Breast epithelium (tissue), 4 donors: Measurements from ENCODE around the gene WRAP53. TPM values are rescaled to one million over a fixed set of nuclear protein-coding genes. Genes with fewer than 3 reads are reported as not detected.

Experiments used
- DNase-seq, 2 donors: peaks; one replicate each; pipeline ENCODE4 v3.0.0-alpha.2; 2019; ENCODE audit warnings: low spot score in 2 of 2
- H3K27ac ChIP-seq, 2 donors: fragments of 200-600 bp; sonication (generic) in 1 of 2; one replicate each; pipeline ENCODE4 v1.5.1; 2016 to 2019; ENCODE audit warnings: mild to moderate bottlenecking in 1 of 2
- H3K27me3 ChIP-seq, 2 donors: fragments of 200-600 bp; sonication (generic) in 1 of 2; one replicate each; pipeline versions ENCODE4 v1.5.1 to v1.6.0; 2017 to 2019; ENCODE audit warnings: control low read depth in 1 of 2, mild to moderate bottlenecking in 1 of 2
- H3K36me3 ChIP-seq: fragments of 200-600 bp; one replicate; pipeline ENCODE4 v1.5.1; 2019
- H3K4me1 ChIP-seq, 2 donors: fragments of 200-600 bp; sonication (generic); one replicate each; pipeline ENCODE4 v1.5.1; 2016 to 2019; ENCODE audit warnings: control low read depth in 1 of 2
- H3K4me3 ChIP-seq, 3 donors: fragments of 200-600 bp; sonication (generic); 1 replicate in 2 of 3; 2 replicates in 1 of 3; pipeline ENCODE4 v1.5.1; 2016 to 2019; ENCODE audit warnings: mild to moderate bottlenecking in 3 of 3, moderate library complexity in 2 of 3
- H3K9me3 ChIP-seq, 2 donors: fragments of 200-600 bp; sonication (generic) in 1 of 2; one replicate each; pipeline ENCODE4 v1.5.1; 2016 to 2019; ENCODE audit warnings: control low read depth in 1 of 2
- POLR2A ChIP-seq: fragments of 450-650 bp; IDR thresholded peaks from one replicate; pipeline ENCODE4 v1.6.1; 2016; ENCODE audit warnings: antibody characterized with exemption, mild to moderate bottlenecking, moderate library complexity
- POLR2AphosphoS5 ChIP-seq, 3 donors: sonication (generic); formaldehyde crosslinking; IDR thresholded peaks; one replicate each; pipeline ENCODE4 v1.6.1; 2017; ENCODE audit warnings: antibody characterized with exemption in 3 of 3
- intact Hi-C: fragments of 100-400 bp; cut with DNase I; formaldehyde crosslinking; loops from one replicate; pipeline ENCODE4 v1.15.1; 2023; ENCODE audit warnings: low total_unique reads
- total RNA-seq, 3 donors: library from RNA; depleted of rRNA; stranded (reverse); fragments of >200 nt; gene quantifications; one replicate each; pipeline ENCODE4 v1.1.0, GENCODE V29; 2016
- TF ChIP-seq, protein P1 (sequence below), 3 donors: fragments of 450-650 bp; IDR thresholded peaks; one replicate each; pipeline ENCODE4 v1.5.1; 2016 to 2017; ENCODE audit warnings: antibody characterized with exemption in 3 of 3, mild to moderate bottlenecking in 3 of 3, moderate library complexity in 3 of 3

Gene WRAP53
- total RNA-seq, 3 donors from 2014 or later, result 3.6 to 5.4 (median 4.2) TPM

DNA sequence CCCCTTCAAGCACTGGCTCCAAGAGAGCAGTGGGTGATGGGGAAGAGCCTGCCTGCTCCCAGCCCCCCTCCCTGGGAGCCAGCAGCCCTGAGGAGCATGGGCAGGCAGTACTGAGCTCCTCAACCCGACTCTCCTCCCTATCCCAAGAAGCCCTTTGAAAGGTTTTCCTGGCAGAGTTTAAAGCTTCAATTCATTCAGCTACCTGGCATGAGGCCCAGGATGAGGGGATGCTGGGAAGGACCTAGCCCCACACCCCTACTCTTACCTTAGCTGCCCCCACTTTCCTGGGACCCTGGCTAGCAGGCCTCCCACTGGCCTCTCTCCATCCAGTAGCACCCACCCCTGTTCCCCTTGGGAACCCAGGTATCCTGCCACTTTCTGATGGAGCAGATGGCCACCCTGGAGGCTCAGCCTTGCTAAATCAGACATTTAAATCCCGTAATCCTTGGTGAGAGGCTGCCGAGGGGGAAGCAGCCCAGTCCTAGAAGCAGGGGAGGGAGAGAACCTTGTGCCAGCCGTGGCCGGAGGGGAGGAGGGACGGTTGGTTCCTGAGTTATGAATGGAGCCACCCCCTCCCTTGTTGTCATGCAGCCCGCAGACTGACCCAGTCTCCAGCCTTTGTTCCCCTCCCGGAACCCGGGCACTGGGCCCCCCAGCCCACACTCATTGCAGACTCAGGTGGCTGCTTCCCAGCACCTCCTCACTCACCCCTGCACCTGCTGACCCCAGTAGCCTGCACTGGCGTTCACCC, 20.4 kb upstream of the WRAP53 start:
- Histone ChIP-seq H3K4me1 (no peaks in the 10 kb centered on the region), H3K36me3 (peaks cover 6% of the 10 kb centered on the region), H3K27ac (no peak overlapping the region), H3K27me3 (no peaks in the 10 kb centered on the region), H3K4me3 (no peak overlapping the region), H3K9me3 (no peaks in the 10 kb centered on the region)
- TF ChIP-seq, protein P1, sequence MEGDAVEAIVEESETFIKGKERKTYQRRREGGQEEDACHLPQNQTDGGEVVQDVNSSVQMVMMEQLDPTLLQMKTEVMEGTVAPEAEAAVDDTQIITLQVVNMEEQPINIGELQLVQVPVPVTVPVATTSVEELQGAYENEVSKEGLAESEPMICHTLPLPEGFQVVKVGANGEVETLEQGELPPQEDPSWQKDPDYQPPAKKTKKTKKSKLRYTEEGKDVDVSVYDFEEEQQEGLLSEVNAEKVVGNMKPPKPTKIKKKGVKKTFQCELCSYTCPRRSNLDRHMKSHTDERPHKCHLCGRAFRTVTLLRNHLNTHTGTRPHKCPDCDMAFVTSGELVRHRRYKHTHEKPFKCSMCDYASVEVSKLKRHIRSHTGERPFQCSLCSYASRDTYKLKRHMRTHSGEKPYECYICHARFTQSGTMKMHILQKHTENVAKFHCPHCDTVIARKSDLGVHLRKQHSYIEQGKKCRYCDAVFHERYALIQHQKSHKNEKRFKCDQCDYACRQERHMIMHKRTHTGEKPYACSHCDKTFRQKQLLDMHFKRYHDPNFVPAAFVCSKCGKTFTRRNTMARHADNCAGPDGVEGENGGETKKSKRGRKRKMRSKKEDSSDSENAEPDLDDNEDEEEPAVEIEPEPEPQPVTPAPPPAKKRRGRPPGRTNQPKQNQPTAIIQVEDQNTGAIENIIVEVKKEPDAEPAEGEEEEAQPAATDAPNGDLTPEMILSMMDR (IDR thresholded peaks at IDR 0.05), result no peak
- TF ChIP-seq POLR2A (no peak), POLR2AphosphoS5 (IDR thresholded peaks at IDR 0.05) (no peak)
- DNase-seq, result no peak
- intact Hi-C loops, result no loop called here

DNA sequence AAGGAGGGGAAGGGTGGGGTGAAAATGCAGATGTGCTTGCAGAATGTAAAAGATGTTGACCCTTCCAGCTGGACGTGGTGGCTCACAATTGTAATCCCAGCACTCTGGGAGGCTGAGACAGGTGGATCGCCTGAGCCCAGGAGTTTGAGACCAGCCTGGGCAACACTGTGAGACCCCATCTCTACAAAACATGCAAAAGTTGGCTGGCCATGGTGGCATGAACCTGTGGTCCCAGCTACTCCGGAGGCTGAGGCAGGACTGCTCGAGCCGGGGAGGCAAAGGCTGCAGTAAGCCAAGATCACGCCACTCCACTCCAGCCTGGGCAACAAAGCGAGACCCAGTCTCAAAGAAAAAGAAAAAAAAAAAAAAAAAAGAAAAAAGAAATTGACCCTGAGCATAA, 19.8 kb upstream of the WRAP53 start:
- no peak for DNase-seq
- Histone ChIP-seq H3K9me3 (peaks cover 4% of the 10 kb centered on the region in 2 donors), H3K27ac (no peak overlapping the region), H3K4me3 (no peak overlapping the region), H3K4me1 (no peaks in the 10 kb centered on the region), H3K27me3 (no peaks in the 10 kb centered on the region), H3K36me3 (peaks cover 11% of the 10 kb centered on the region)
- TF ChIP-seq POLR2AphosphoS5 (IDR thresholded peaks at IDR 0.05) (no peak), POLR2A (no peak)
- TF ChIP-seq, protein P1 (IDR thresholded peaks at IDR 0.05), result no peak
- intact Hi-C loops, result no loop called here

DNA sequence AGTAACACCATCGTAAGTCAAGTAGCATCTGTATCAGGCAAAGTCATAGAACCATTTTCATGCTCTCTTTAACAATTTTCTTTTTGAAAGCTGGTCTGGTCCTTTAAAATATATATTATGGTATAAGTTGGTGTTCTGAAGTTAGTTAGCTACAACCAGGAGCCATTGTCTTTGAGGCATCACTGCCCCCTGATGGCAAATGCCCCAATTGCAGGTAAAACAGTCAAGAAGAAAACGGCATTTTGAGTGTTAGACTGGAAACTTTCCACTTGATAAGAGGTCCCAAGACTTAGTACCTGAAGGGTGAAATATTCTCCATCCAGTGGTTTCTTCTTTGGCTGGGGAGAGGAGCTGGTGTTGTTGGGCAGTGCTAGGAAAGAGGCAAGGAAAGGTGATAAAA, 15.0 kb upstream of the WRAP53 start:
- Histone ChIP-seq H3K27ac (no peak overlapping the region), H3K4me3 (no peak overlapping the region), H3K27me3 (no peaks in the 10 kb centered on the region), H3K36me3 (peaks cover 17% of the 10 kb centered on the region), H3K4me1 (no peaks in the 10 kb centered on the region), H3K9me3 (peaks cover 7 to 8% of the 10 kb centered on the region in 2 donors)
- no peak for DNase-seq
- no peak for TF ChIP-seq POLR2A
- no peak for TF ChIP-seq POLR2AphosphoS5 (IDR thresholded peaks at IDR 0.05)
- TF ChIP-seq, protein P1 (IDR thresholded peaks at IDR 0.05), result no peak
- intact Hi-C loops, result no loop called here

DNA sequence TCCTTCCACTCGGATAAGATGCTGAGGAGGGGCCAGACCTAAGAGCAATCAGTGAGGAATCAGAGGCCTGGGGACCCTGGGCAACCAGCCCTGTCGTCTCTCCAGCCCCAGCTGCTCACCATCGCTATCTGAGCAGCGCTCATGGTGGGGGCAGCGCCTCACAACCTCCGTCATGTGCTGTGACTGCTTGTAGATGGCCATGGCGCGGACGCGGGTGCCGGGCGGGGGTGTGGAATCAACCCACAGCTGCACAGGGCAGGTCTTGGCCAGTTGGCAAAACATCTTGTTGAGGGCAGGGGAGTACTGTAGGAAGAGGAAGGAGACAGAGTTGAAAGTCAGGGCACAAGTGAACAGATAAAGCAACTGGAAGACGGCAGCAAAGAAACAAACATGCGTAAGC, 13.3 kb upstream of the WRAP53 start:
- no peaks in the 10 kb centered on the region for H3K27me3 ChIP-seq
- H3K9me3 ChIP-seq, result peaks cover 7 to 8% of the 10 kb centered on the region in 2 donors
- TF ChIP-seq, protein P1 (IDR thresholded peaks at IDR 0.05), result no peak
- TF ChIP-seq POLR2A, result no peak
- no peak for TF ChIP-seq POLR2AphosphoS5 (IDR thresholded peaks at IDR 0.05)
- no peak overlapping the region for H3K27ac ChIP-seq
- H3K36me3 ChIP-seq, result peaks cover 17% of the 10 kb centered on the region
- no peaks in the 10 kb centered on the region for H3K4me1 ChIP-seq
- no peak overlapping the region for H3K4me3 ChIP-seq
- no peak for DNase-seq
- intact Hi-C loops, result no loop called here

DNA sequence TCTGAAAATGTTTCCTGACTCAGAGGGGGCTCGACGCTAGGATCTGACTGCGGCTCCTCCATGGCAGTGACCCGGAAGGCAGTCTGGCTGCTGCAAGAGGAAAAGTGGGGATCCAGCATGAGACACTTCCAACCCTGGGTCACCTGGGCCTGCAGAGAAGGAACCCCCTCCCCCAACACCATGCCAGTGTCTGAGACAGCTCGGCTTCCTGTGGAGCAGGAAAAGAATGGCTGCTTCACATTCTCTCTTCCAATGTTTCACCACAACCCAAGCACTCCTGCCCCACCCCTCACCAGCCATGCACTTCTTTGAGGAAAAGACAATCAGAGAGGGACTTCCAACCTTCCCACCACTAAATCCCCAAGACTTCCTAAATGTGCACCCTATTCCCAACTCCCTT, 11.7 kb upstream of the WRAP53 start:
- Histone ChIP-seq H3K4me3 (no peak overlapping the region), H3K27ac (no peak overlapping the region), H3K4me1 (no peaks in the 10 kb centered on the region), H3K9me3 (peaks cover 7 to 8% of the 10 kb centered on the region in 2 donors), H3K27me3 (no peaks in the 10 kb centered on the region), H3K36me3 (peaks cover 11% of the 10 kb centered on the region)
- DNase-seq, result no peak
- no peak for TF ChIP-seq POLR2AphosphoS5 (IDR thresholded peaks at IDR 0.05)
- TF ChIP-seq POLR2A, result no peak
- intact Hi-C loops, result no loop called here
